IMR-90 (cell line): ENCODE data around the gene TMEM82. TPM values are rescaled to one million over a fixed set of nuclear protein-coding genes. Genes with fewer than 3 reads are reported as not detected.

ENCODE experiments used
- ATAC-seq: fragments of 200-7000 bp; cut with Tn5 transposase; 2 replicates; pipeline ENCODE4 v1.9.1; 2020; ENCODE audit warnings: low read depth, mild to moderate bottlenecking, moderate library complexity
- BruUV-seq: library from RNA; stranded (reverse); fragments of 400-500 nt; replicated peaks from 2 replicates; lab custom pipeline; 2021; lab: Mats Ljungman, UMichigan
- CTCF ChIA-PET: fragments of 300-600 bp; formaldehyde crosslinking; extraction: SDS; loops from one replicate; lab custom pipeline; 2021; ENCODE audit warnings: antibody characterized with exemption; lab: Yijun Ruan, JAX
- POLR2A ChIA-PET: fragments of 300-600 bp; sonication (Branson Sonifier 250); formaldehyde crosslinking; loops from one replicate; lab custom pipeline; 2022; ENCODE audit warnings: antibody characterized with exemption; ENCODE audit not compliant: unreplicated experiment; lab: Charles Lee
- DNase-seq: peaks from one replicate; pipeline ENCODE4 v3.0.0; 2013
- H2AFZ ChIP-seq: replicated peaks from 2 replicates; pipeline ENCODE3; 2013; ENCODE audit warnings: low read length, mild to moderate bottlenecking; ENCODE audit not compliant: poor library complexity
- H2AK5ac ChIP-seq: 2 replicates; pipeline ENCODE4 v1.6.1; 2013; ENCODE audit warnings: low read depth, low read length, inconsistent platforms
- H2AK9ac ChIP-seq: replicated peaks from 2 replicates; pipeline ENCODE3; 2013; ENCODE audit warnings: mild to moderate bottlenecking, low read depth, low read length, moderate library complexity; ENCODE audit not compliant: poor library complexity
- H2BK120ac ChIP-seq: 2 replicates; pipeline ENCODE4 v1.6.1; 2013; ENCODE audit warnings: low read depth, low read length, inconsistent platforms
- H2BK15ac ChIP-seq: 3 replicates; pipeline ENCODE4 v1.6.1; 2013; ENCODE audit warnings: low read depth, low read length, inconsistent platforms
- H2BK20ac ChIP-seq: 2 replicates; pipeline ENCODE4 v1.6.1; 2013; ENCODE audit warnings: low read depth, mild to moderate bottlenecking, inconsistent platforms, low read length, moderate library complexity
- H2BK5ac ChIP-seq: 2 replicates; pipeline ENCODE4 v1.6.1; 2013; ENCODE audit warnings: mild to moderate bottlenecking, low read depth, low read length, inconsistent platforms; ENCODE audit not compliant: poor library complexity, severe bottlenecking
- H3K14ac ChIP-seq: replicated peaks from 2 replicates; pipeline ENCODE4 v1.6.1; 2013; ENCODE audit warnings: low read depth, low read length, inconsistent platforms
- H3K18ac ChIP-seq: 2 replicates; pipeline ENCODE4 v1.6.1; 2013; ENCODE audit warnings: low read depth, low read length, control low read depth
- H3K23ac ChIP-seq: 2 replicates; pipeline ENCODE4 v1.6.1; 2013; ENCODE audit warnings: low read depth, low read length, inconsistent platforms
- H3K27ac ChIP-seq: 2 replicates; pipeline ENCODE4 v1.5.1; 2013; ENCODE audit warnings: mild to moderate bottlenecking, control low read depth, low read length; ENCODE audit not compliant: insufficient read depth
- H3K27me3 ChIP-seq: 2 replicates; pipeline ENCODE4 v1.6.1; 2013; ENCODE audit warnings: low read length; ENCODE audit not compliant: control insufficient read depth, insufficient read depth
- H3K36me3 ChIP-seq: 2 replicates; pipeline ENCODE4 v1.6.1; 2013; ENCODE audit warnings: low read length, mixed read lengths; ENCODE audit not compliant: control insufficient read depth, insufficient read depth
- H3K4ac ChIP-seq: 2 replicates; pipeline ENCODE4 v1.6.1; 2013; ENCODE audit warnings: low read depth, low read length, inconsistent platforms
- H3K4me1 ChIP-seq: 2 replicates; pipeline ENCODE4 v1.6.1; 2013; ENCODE audit warnings: low read length, mixed read lengths; ENCODE audit not compliant: control insufficient read depth, insufficient read depth
- H3K4me2 ChIP-seq: 2 replicates; pipeline ENCODE4 v1.6.1; 2013; ENCODE audit warnings: low read depth, mild to moderate bottlenecking, control low read depth, low read length, moderate library complexity
- H3K4me3 ChIP-seq: 2 replicates; pipeline ENCODE4 v1.5.1; 2013; ENCODE audit warnings: low read depth, mild to moderate bottlenecking, control low read depth, low read length, moderate library complexity; ENCODE audit not compliant: insufficient read depth
- H3K56ac ChIP-seq: 2 replicates; pipeline ENCODE4 v1.6.1; 2013; ENCODE audit warnings: low read length, inconsistent platforms; ENCODE audit not compliant: insufficient read depth; ENCODE audit errors: extremely low read depth
- H3K79me1 ChIP-seq, 2 experiments: 2 replicates each; pipeline ENCODE4 v1.6.1; 2013; ENCODE audit warnings: low read length in 2 of 2, inconsistent platforms in 1 of 2, low read depth in 1 of 2
- H3K9ac ChIP-seq: 2 replicates; pipeline ENCODE4 v1.6.1; 2013; ENCODE audit warnings: low read depth, low read length, control low read depth
- H3K9me1 ChIP-seq: 2 replicates; pipeline ENCODE4 v1.6.1; 2013; ENCODE audit warnings: low read length, inconsistent platforms; ENCODE audit not compliant: insufficient read depth
- H3K9me3 ChIP-seq: 2 replicates; pipeline ENCODE4 v1.6.1; 2013; ENCODE audit warnings: low read length; ENCODE audit not compliant: control insufficient read depth, insufficient read depth
- H4K20me1 ChIP-seq: 2 replicates; pipeline ENCODE4 v1.6.1; 2013; ENCODE audit warnings: low read length, inconsistent platforms; ENCODE audit not compliant: insufficient read depth
- H4K5ac ChIP-seq: 2 replicates; pipeline ENCODE4 v1.6.1; 2013; ENCODE audit warnings: mild to moderate bottlenecking, low read depth, low read length, control low read depth
- H4K8ac ChIP-seq, 2 experiments: 2 replicates each; pipeline ENCODE4 v1.6.1; 2013; ENCODE audit warnings: low read depth in 2 of 2, low read length in 2 of 2, control low read depth in 1 of 2, inconsistent platforms in 1 of 2
- H4K91ac ChIP-seq: 2 replicates; pipeline ENCODE4 v1.6.1; 2013; ENCODE audit warnings: low read depth, low read length, inconsistent platforms; ENCODE audit not compliant: insufficient read depth
- MXI1 ChIP-seq: IDR thresholded peaks from 2 replicates; pipeline ENCODE4 v1.6.1; 2012; ENCODE audit warnings: low read depth, mild to moderate bottlenecking, low read length, moderate library complexity, borderline replicate concordance
- RCOR1 ChIP-seq: IDR thresholded peaks from 2 replicates; pipeline ENCODE4 v1.6.1; 2012; ENCODE audit warnings: mild to moderate bottlenecking, low read length, improper control_type of control experiment; ENCODE audit not compliant: insufficient replicate concordance
- WGBS, 2 experiments: methylation state at CpG; one replicate each; pipeline versions ENCODE4 v1.1.5 to v1.1.7; 2013; ENCODE audit warnings: missing lambda C conversion rate in 2 of 2; ENCODE audit not compliant: insufficient read length in 1 of 2; ENCODE audit errors: extremely low coverage in 2 of 2; 5-methylcytosine and 5-hydroxymethylcytosine counted together
- dilution Hi-C: fragments of 300-500 bp; cut with HindIII; formaldehyde crosslinking; loops from one replicate; pipeline ENCODE4 v1.14.3; 2018; ENCODE audit warnings: low sequenced_read_pairs; ENCODE audit not compliant: unreplicated experiment
- in situ Hi-C: fragments of 300-500 bp; cut with MboI; formaldehyde crosslinking; loops from 3 replicates; pipeline ENCODE4 v1.14.3; 2019; ENCODE audit warnings: low sequenced_read_pairs, inconsistent platforms, mixed read lengths
- intact Hi-C: fragments of 100-400 bp; cut with micrococcal nuclease; formaldehyde crosslinking; loops from 2 replicates; pipeline ENCODE4 v1.10.0; 2022
- polyA plus RNA-seq, 3 experiments: library from polyadenylated mRNA; depleted of rRNA; stranded (reverse); fragments of >200 nt; gene quantifications; 2 replicates each; pipeline ENCODE4 v1.2.3, GENCODE V29; 2012; ENCODE audit warnings: low replicate concordance in 1 of 3
- total RNA-seq: library from RNA; depleted of rRNA; stranded (reverse); fragments of >200 nt; gene quantifications from 2 replicates; pipeline ENCODE4 v1.2.3, GENCODE V29; 2012

TMEM82 gene
- total and polyA plus RNA-seq, 2 of the 4 experiments (the other 2 are of a cell fraction) = not detected

DNA sequence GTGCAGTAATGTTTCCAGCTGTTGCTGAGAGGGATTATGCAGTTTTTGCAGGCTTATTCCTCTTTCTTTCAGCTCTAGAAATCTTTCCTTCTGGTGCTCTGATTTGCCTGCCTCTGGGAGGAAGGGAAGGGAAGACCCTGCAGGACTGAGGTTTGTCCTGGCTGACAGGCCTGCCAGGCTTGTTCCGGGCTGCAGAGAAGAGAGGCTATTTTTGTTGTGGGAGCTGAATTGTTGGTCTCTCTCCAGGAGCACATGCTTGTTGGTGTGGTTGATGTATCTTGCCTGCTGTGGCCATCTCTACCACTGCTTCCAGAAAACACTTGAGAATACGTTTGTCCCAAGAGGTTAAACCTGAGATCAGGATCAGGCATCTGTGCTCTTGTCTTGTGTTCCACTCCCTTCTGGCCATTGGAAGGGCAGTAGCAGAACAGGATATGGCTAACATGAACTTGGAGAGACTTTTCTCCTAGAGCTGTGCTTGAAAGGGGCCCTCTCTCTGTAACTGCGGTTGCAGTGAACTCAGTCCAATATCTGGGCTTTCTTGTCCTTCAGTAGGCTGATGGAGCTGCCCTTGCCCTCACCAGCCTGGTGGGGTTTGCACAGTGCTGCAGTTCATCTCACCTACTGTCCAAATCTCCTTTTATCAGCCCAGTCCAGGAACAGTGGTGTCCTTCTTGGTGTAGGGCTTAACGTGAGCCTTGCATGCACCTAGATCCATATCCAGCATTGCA, 27.7 kb upstream of the TMEM82 start:
- dilution Hi-C loops = no loop called here
- BruUV-seq = no TSS peak
- Histone ChIP-seq H4K8ac (0 out of 4 replicates have a peak overlapping the region, but pooled peaks of 1 of the 2 experiments have one; percentile 2), H2BK5ac (no peak overlapping the region), H2AFZ (peak overlapping the region; percentile 5), H4K91ac (no peak overlapping the region), H3K36me3 (peaks cover 30% of the 10 kb centered on the region), H2BK15ac (peak overlapping the region; percentile 2; the same call in 1 of the 3 replicates), H3K27me3 (no peaks in the 10 kb centered on the region), H3K4me1 (peaks cover 5% of the 10 kb centered on the region), H4K20me1 (peaks cover 39% of the 10 kb centered on the region), H2AK9ac (peak overlapping the region; percentile 4), H4K5ac (no peak overlapping the region), H3K18ac (no peak overlapping the region), H3K14ac (peak overlapping the region; percentile 43; the same call in 1 of the 2 replicates), H2BK120ac (no peak overlapping the region), H3K9ac (no peak overlapping the region), H2BK20ac (0 out of 2 replicates have a peak overlapping the region, but pooled peaks have one; percentile 2), H2AK5ac (peak overlapping the region; percentile 23; the same call in 1 of the 2 replicates), H3K4me2 (no peak overlapping the region; the same call in 1 of the 2 replicates), H3K27ac (peak overlapping the region; percentile 45; the same call in 1 of the 2 replicates), H3K9me1 (peaks cover 9% of the 10 kb centered on the region), H3K23ac (0 out of 2 replicates have a peak overlapping the region, but pooled peaks have one; percentile 13), H3K79me1 (peaks cover 40 to 59% of the 10 kb centered on the region in 2 experiments), H3K4ac (peak overlapping the region; percentile 35), H3K4me3 (no peak overlapping the region), H3K56ac (no peak overlapping the region), H3K9me3 (no peaks in the 10 kb centered on the region)
- intact Hi-C loops = no loop called here
- POLR2A ChIA-PET = no interaction called here
- TF ChIP-seq RCOR1 (no peak), MXI1 (peak; percentile 67; the same call in 1 of the 2 replicates)
- peak; percentile 90 for ATAC-seq
- CTCF ChIA-PET = no interaction called here
- peak; percentile 75 for DNase-seq
- in situ Hi-C loops = no loop called here
- no CpG with 5 or more reads among the region's 4 CpGs for WGBS, 2 experiments
